ENCODE measurements around the gene NES.

The NES gene

GRCh38 chr1:156721535-156721934, 44.3 kb upstream of the NES start:
- peaks cover 72% of the 10 kb centered on the region for H3K36me3 ChIP-seq (ENCODE audit: insufficient read depth, low read length)
- peaks cover 28% of the 10 kb centered on the region for H3K79me2 ChIP-seq (ENCODE audit: insufficient read depth, low read length)
- no peak overlapping the region for H3K9ac ChIP-seq (ENCODE audit: low read length)

GRCh38 chr1:156721131-156721530, 43.9 kb upstream of the NES start:
- no peaks in the 10 kb centered on the region for H3F3A ChIP-seq (ENCODE audit: insufficient read depth, low read length)
- H3K4me1 ChIP-seq (ENCODE audit: insufficient read depth, low read length, severe bottlenecking): peaks cover 22% of the 10 kb centered on the region
- H3K4me2 ChIP-seq (ENCODE audit: low read length): no peak overlapping the region
- no peak overlapping the region for H3K4me3 ChIP-seq (ENCODE audit: low read depth, low read length, poor library complexity, severe bottlenecking)
- H3K27me3 ChIP-seq (ENCODE audit: insufficient read depth, low read length): no peaks in the 10 kb centered on the region
- H2AFZ ChIP-seq (ENCODE audit: low read length): no peak overlapping the region
- H3K9ac ChIP-seq (ENCODE audit: low read length): no peak overlapping the region
- H3K27ac ChIP-seq (ENCODE audit: low read depth, low read length, poor library complexity, severe bottlenecking): no peak overlapping the region
- no peaks in the 10 kb centered on the region for H3K9me3 ChIP-seq (ENCODE audit: low read length)
- H4K20me1 ChIP-seq (ENCODE audit: insufficient read depth, low read length): peaks cover 3% of the 10 kb centered on the region; the same call in 1 of the 2 replicates
- TF ChIP-seq EZH2 (IDR thresholded peaks at IDR 0.05; ENCODE audit: borderline replicate concordance, low read length) (no peak), CTCF (IDR thresholded peaks at IDR 0.05; ENCODE audit: low read length) (no peak)
- H3K36me3 ChIP-seq (ENCODE audit: insufficient read depth, low read length): peaks cover 68% of the 10 kb centered on the region
- peaks cover 24% of the 10 kb centered on the region for H3K79me2 ChIP-seq (ENCODE audit: insufficient read depth, low read length)
- H3K9me2 ChIP-seq (ENCODE audit: low read depth, low read length): no peaks in the 10 kb centered on the region

More at GRCh38 chr1:156721535-156721934, 44.3 kb upstream of the NES start:
- Histone ChIP-seq H3K9me3 (ENCODE audit: low read length) (no peaks in the 10 kb centered on the region), H3K9me2 (ENCODE audit: low read depth, low read length) (no peaks in the 10 kb centered on the region), H3F3A (ENCODE audit: insufficient read depth, low read length) (no peaks in the 10 kb centered on the region), H4K20me1 (ENCODE audit: insufficient read depth, low read length) (peaks cover 3% of the 10 kb centered on the region; the same call in 1 of the 2 replicates), H2AFZ (ENCODE audit: low read length) (no peak overlapping the region), H3K27ac (ENCODE audit: low read depth, low read length, poor library complexity, severe bottlenecking) (no peak overlapping the region), H3K4me3 (ENCODE audit: low read depth, low read length, poor library complexity, severe bottlenecking) (no peak overlapping the region), H3K27me3 (ENCODE audit: insufficient read depth, low read length) (no peaks in the 10 kb centered on the region), H3K4me2 (ENCODE audit: low read length) (no peak overlapping the region), H3K4me1 (ENCODE audit: insufficient read depth, low read length, severe bottlenecking) (peaks cover 25% of the 10 kb centered on the region)
- no peak for TF ChIP-seq EZH2 (IDR thresholded peaks at IDR 0.05; ENCODE audit: borderline replicate concordance, low read length)
- TF ChIP-seq CTCF (IDR thresholded peaks at IDR 0.05; ENCODE audit: low read length): no peak

- Histone ChIP-seq H2AFZ (ENCODE audit: low read length) (no peak overlapping the region), H3K79me2 (ENCODE audit: insufficient read depth, low read length) (no peaks in the 10 kb centered on the region), H4K20me1 (ENCODE audit: insufficient read depth, low read length) (no peaks in the 10 kb centered on the region; the same call in 1 of the 2 replicates), H3F3A (ENCODE audit: insufficient read depth, low read length) (no peaks in the 10 kb centered on the region), H3K4me3 (ENCODE audit: low read depth, low read length, poor library complexity, severe bottlenecking) (no peak overlapping the region), H3K36me3 (ENCODE audit: insufficient read depth, low read length) (peaks cover 31% of the 10 kb centered on the region), H3K27me3 (ENCODE audit: insufficient read depth, low read length) (no peaks in the 10 kb centered on the region), H3K9me3 (ENCODE audit: low read length) (no peaks in the 10 kb centered on the region), H3K9ac (ENCODE audit: low read length) (no peak overlapping the region), H3K4me1 (ENCODE audit: insufficient read depth, low read length, severe bottlenecking) (no peaks in the 10 kb centered on the region), H3K4me2 (ENCODE audit: low read length) (no peak overlapping the region), H3K27ac (ENCODE audit: low read depth, low read length, poor library complexity, severe bottlenecking) (no peak overlapping the region), H3K9me2 (ENCODE audit: low read depth, low read length) (no peaks in the 10 kb centered on the region)
- TF ChIP-seq EZH2 (IDR thresholded peaks at IDR 0.05; ENCODE audit: borderline replicate concordance, low read length) (no peak), CTCF (IDR thresholded peaks at IDR 0.05; ENCODE audit: low read length) (no peak)
Measured at GRCh38 chr1:156717351-156717750, 40.1 kb upstream of the NES start.
